HepG2 (cell line): ENCODE measurements around the gene PLPP3. TPM values are rescaled to one million over a fixed set of nuclear protein-coding genes. Genes with fewer than 3 reads are reported as not detected.

ENCODE experiments used
- ARHGAP35 ChIP-seq: sonication (generic); formaldehyde crosslinking; IDR thresholded peaks from 2 replicates; pipeline ENCODE4 v1.9.0; 2022; ENCODE audit warnings: mild to moderate bottlenecking, inconsistent platforms, moderate library complexity, missing genetic modification reagents, borderline replicate concordance
- CC2D1A ChIP-seq: sonication (generic); formaldehyde crosslinking; IDR thresholded peaks from 2 replicates; pipeline ENCODE4 v1.8.1; 2023; ENCODE audit warnings: mild to moderate bottlenecking, missing genetic modification reagents
- FOXA1 ChIP-seq, 2 experiments: fragments of 450-650 bp in 1 of 2; sonication (generic) in 1 of 2; formaldehyde crosslinking in 1 of 2; IDR thresholded peaks; 2 replicates each; pipeline versions ENCODE4 v1.4.0 to v1.6.1; 2016 to 2020; ENCODE audit warnings: missing genetic modification reagents in 1 of 2
- HDAC2 ChIP-seq: sonication (generic); formaldehyde crosslinking; IDR thresholded peaks from 2 replicates; pipeline ENCODE4 v1.4.0; 2020; ENCODE audit warnings: missing genetic modification reagents
- HNF4A ChIP-seq: sonication (generic); formaldehyde crosslinking; IDR thresholded peaks from 2 replicates; pipeline ENCODE4 v1.4.0; 2020; ENCODE audit warnings: missing genetic modification reagents
- KLF16 ChIP-seq, 2 experiments: sonication (generic) in 1 of 2; formaldehyde crosslinking in 1 of 2; IDR thresholded peaks; 2 replicates each; pipeline versions ENCODE4 v1.6.1 to v1.8.0; 2016 to 2023; ENCODE audit warnings: missing genetic modification reagents in 2 of 2, missing compliant biosample characterization in 1 of 2
- MTA3 ChIP-seq: sonication (generic); formaldehyde crosslinking; IDR thresholded peaks from 2 replicates; pipeline ENCODE4 v1.4.0; 2020; ENCODE audit warnings: missing genetic modification reagents
- NPAS2 ChIP-seq: sonication (generic); formaldehyde crosslinking; IDR thresholded peaks from 2 replicates; pipeline ENCODE4 v1.8.0; 2022; ENCODE audit warnings: mild to moderate bottlenecking, missing genetic modification reagents, borderline replicate concordance
- PAF1 ChIP-seq: IDR thresholded peaks from 2 replicates; pipeline ENCODE4 v1.6.1; 2016; ENCODE audit warnings: missing genetic modification reagents, missing compliant biosample characterization
- REXO4 ChIP-seq: sonication (generic); formaldehyde crosslinking; IDR thresholded peaks from 2 replicates; pipeline ENCODE4 v1.8.0; 2022; ENCODE audit warnings: missing genetic modification reagents, mild to moderate bottlenecking, borderline replicate concordance
- TFDP1 ChIP-seq: IDR thresholded peaks from 2 replicates; pipeline ENCODE4 v1.6.1; 2016; ENCODE audit warnings: missing compliant biosample characterization, missing genetic modification reagents, borderline replicate concordance
- UBTF ChIP-seq: sonication (generic); formaldehyde crosslinking; IDR thresholded peaks from 2 replicates; pipeline ENCODE4 v1.4.0; 2020; ENCODE audit warnings: mild to moderate bottlenecking, missing genetic modification reagents
- ZC3H13 ChIP-seq: sonication (generic); formaldehyde crosslinking; IDR thresholded peaks from 2 replicates; pipeline ENCODE4 v1.8.1; 2023; ENCODE audit warnings: mild to moderate bottlenecking, missing genetic modification reagents, moderate library complexity
- ZNF280B ChIP-seq: sonication (generic); formaldehyde crosslinking; IDR thresholded peaks from 2 replicates; pipeline ENCODE4 v1.5.0; 2020; ENCODE audit warnings: missing genetic modification reagents, mild to moderate bottlenecking, borderline replicate concordance
- ZNF503 ChIP-seq: sonication (generic); formaldehyde crosslinking; IDR thresholded peaks from 2 replicates; pipeline ENCODE4 v1.4.0; 2020; ENCODE audit warnings: missing genetic modification reagents
- ZNF777 ChIP-seq: sonication (generic); formaldehyde crosslinking; IDR thresholded peaks from 2 replicates; pipeline ENCODE4 v1.4.0; 2020; ENCODE audit warnings: missing genetic modification reagents
- ZNF782 ChIP-seq: sonication (generic); formaldehyde crosslinking; IDR thresholded peaks from 2 replicates; pipeline ENCODE4 v1.4.0; 2020; ENCODE audit warnings: missing genetic modification reagents, mild to moderate bottlenecking, borderline replicate concordance
- polyA plus RNA-seq, 8 experiments: library from polyadenylated mRNA; depleted of rRNA in 3 of 8; stranded (reverse) in 7 of 8; unstranded in 1 of 8; fragments of >200 nt; fragmentation: Illumina TruSeq in 4 of 8; extraction: Trizol in 4 of 8; gene quantifications; 2 replicates each; pipeline versions ENCODE4 v1.2.1 to v1.2.3, GENCODE V29; 2011 to 2016; ENCODE audit warnings: low read depth in 4 of 8, missing spikeins in 1 of 8, mixed read lengths in 1 of 8; ENCODE audit not compliant: insufficient read depth in 1 of 8
- total RNA-seq, 5 experiments: library from RNA; depleted of rRNA; stranded (reverse); fragments of >200 nt; fragmentation: Illumina TruSeq; extraction: Trizol; gene quantifications; 2 replicates each; pipeline ENCODE4 v1.2.3, GENCODE V29; 2016; ENCODE audit warnings: low read depth in 1 of 5
- TF ChIP-seq, protein P1 (sequence below): IDR thresholded peaks from 2 replicates; pipeline ENCODE4 v1.6.1; 2016; ENCODE audit warnings: missing biosample characterization, missing genetic modification reagents, low read depth
- TF ChIP-seq, protein P2 (sequence below): sonication (generic); formaldehyde crosslinking; IDR thresholded peaks from 2 replicates; pipeline ENCODE4 v1.5.1; 2020; ENCODE audit warnings: missing genetic modification reagents, mild to moderate bottlenecking, borderline replicate concordance

PLPP3 gene
- total and polyA plus RNA-seq, 2 of the 13 experiments (the other 11 are each of a cell fraction or from before 2014, with no cell fraction given) = 49.7 to 65.8 TPM

DNA sequence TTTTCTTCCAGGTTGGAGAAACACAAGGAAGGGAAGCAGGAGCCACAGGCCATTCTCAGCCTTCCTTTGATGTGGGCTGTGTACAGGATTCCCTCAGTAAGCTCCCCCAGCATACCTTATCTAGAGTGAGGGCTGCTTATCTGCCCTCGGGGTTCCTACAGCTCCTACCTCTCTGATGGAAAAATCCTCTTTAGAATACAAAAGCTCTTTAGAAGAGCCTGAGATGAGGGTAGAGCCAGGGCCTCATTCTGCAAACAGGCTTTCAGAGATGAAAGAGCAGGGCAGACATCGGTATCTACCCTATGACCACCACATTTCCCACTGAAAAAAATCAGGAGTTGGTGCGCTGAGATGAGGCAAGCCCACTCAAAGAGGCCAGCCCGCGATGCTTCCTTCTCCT, 85.1 kb downstream of the PLPP3 start (continued):
- TF ChIP-seq ZC3H13 (CRISPR knock-in tag) (no peak), ZNF782 (CRISPR knock-in tag) (no peak), ZNF280B (CRISPR knock-in tag) (no peak), HDAC2 (CRISPR knock-in tag) (peak; percentile 88), ZNF503 (CRISPR knock-in tag) (peak; percentile 94), ZNF777 (CRISPR knock-in tag) (0 out of 2 replicates have a peak, but pooled peaks have one; percentile 23), KLF16 (CRISPR knock-in tag; IDR thresholded peaks at IDR 0.05) (peak in 1 of 2 experiments; percentile 80; a peak in 1 of 4 replicates), TFDP1 (peak; percentile 40; the same call in 1 of the 2 replicates), MTA3 (CRISPR knock-in tag) (no peak), ARHGAP35 (CRISPR knock-in tag) (0 out of 2 replicates have a peak, but pooled peaks have one; percentile 35), HNF4A (CRISPR knock-in tag) (peak; percentile 83), FOXA1 (IDR thresholded peaks at IDR 0.05) (no peak), FOXA1 (CRISPR knock-in tag; IDR thresholded peaks at IDR 0.05) (peak; percentile 87; the same call in 1 of the 2 replicates), UBTF (CRISPR knock-in tag) (peak; percentile 66), NPAS2 (no peak), PAF1 (CRISPR knock-in tag) (no peak), REXO4 (CRISPR knock-in tag) (no peak), CC2D1A (no peak)
- TF ChIP-seq, protein P1, sequence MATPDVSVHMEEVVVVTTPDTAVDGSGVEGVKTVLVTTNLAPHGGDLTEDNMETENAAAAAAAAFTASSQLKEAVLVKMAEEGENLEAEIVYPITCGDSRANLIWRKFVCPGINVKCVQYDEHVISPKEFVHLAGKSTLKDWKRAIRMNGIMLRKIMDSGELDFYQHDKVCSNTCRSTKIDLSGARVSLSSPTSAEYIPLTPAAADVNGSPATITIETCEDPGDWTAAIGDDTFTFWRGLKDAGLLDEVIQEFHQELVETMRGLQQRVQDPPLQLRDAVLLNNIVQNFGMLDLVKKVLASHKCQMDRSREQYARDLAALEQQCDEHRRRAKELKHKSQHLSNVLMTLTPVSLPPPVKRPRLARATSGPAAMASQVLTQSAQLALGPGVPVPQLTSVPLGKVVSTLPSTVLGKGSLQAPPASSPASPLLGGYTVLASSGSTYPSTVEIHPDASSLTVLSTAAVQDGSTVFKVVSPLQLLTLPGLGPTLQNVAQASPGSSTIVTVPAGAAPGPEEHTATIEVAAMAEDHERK (CRISPR knock-in tag) = no peak
- TF ChIP-seq, protein P2, sequence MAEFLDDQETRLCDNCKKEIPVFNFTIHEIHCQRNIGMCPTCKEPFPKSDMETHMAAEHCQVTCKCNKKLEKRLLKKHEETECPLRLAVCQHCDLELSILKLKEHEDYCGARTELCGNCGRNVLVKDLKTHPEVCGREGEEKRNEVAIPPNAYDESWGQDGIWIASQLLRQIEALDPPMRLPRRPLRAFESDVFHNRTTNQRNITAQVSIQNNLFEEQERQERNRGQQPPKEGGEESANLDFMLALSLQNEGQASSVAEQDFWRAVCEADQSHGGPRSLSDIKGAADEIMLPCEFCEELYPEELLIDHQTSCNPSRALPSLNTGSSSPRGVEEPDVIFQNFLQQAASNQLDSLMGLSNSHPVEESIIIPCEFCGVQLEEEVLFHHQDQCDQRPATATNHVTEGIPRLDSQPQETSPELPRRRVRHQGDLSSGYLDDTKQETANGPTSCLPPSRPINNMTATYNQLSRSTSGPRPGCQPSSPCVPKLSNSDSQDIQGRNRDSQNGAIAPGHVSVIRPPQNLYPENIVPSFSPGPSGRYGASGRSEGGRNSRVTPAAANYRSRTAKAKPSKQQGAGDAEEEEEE = 0 out of 2 replicates have a peak, but pooled peaks have one; percentile 38
